GM18507 (cell line): ENCODE measurements around the gene PPBP.
"Not testable (repeated sequence)": the region's sequence is repeated elsewhere in the genome, so short reads cannot be mapped to it uniquely, and the experiment has no call there.

ENCODE experiments used
- DNase-seq: peaks from one replicate; pipeline ENCODE4 v3.0.0; 2011; ENCODE audit warnings: low read depth; ENCODE audit not compliant: insufficient read length; ENCODE audit errors: extremely low spot score
- FAIRE-seq: peaks from 2 replicates; lab custom pipeline; 2011; peaks lifted over from hg19 to GRCh38; lab: Jason Lieb, UNC

Gene PPBP

GRCh38 chr4:73998040-73999011 lies 10.3 kb upstream of the PPBP start, which contains the start of gene CXCL5:
TSS of gene CXCL5 (minus strand) at chr4:73998677. CDS start at chr4:73998581, 96 bp downstream.
- FAIRE-seq (no peak), DNase-seq (no peak)

DNA sequence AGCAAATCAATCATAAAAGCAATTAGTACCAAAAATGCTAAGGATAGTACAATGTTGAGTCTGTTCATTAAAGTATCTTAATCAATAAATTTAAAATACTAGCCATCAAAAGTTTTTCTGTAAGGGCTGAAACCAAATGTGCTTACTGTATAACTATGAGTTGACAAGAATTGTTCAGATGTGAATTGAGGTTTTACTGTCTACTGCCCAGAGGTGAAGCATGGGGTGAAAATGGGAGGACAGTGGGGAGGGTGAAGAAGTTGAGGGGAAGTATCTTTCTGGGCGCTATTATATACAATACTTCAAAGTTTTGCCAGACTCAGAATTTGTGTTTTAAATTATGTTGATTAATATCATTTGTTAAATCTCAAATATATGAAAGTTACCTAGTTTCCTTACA lies 4.1 kb upstream of the PPBP start:
- DNase-seq (no peak), FAIRE-seq (no peak)

DNA sequence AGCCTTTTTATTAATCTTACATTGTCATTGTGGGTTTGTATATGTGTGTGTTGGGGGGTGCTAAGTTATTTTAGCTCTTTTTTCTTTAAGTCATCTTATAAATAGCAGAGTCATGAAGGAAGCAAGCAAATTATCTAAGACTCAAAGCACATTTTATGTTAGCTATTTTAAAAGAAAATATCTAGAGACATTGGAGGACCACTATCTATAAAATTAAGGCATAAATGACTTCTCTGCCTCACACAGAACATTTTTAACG lies 3.7 kb upstream of the PPBP start:
- no peak for DNase-seq
- FAIRE-seq, result no peak

DNA sequence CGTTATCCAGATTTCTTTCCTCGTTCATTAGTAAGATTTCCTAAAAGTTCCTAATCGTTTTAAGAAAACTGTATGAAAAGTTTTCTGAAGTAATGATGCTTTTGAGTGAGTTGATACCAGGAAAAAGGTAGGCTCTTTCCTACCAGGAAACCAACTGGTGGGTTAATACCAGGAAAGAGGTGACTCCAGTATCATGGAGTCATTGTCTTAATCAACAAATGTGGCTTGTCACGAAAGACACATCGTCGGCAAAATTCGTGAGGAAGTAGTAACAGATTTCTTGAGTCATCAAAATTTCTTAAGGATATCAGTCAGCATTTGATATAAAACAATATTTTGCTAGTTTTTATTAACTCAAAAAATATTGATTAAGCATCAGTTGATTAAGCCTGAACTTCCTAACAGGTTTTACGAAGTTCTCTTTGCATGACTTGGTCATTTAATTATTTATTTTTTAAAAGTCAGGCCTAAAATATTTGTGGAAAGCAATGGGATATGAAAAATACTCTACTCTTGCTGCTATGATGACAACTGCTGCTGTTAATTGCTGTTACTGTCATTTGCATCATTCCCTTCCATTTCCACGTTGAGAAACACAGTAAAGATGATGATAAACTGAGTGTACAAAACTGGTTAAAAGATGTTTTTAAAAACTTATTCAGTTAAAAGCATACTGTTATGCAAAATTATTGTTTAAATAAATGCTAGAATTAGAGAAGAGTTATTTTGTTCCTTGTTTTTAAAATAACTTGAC lies 3.2 kb upstream of the PPBP start:
- FAIRE-seq (no peak), DNase-seq (no peak)

- FAIRE-seq (no peak), DNase-seq (no peak)
Observed at GRCh38 chr4:73989928-73990327, 1.9 kb upstream of the PPBP start.

DNA sequence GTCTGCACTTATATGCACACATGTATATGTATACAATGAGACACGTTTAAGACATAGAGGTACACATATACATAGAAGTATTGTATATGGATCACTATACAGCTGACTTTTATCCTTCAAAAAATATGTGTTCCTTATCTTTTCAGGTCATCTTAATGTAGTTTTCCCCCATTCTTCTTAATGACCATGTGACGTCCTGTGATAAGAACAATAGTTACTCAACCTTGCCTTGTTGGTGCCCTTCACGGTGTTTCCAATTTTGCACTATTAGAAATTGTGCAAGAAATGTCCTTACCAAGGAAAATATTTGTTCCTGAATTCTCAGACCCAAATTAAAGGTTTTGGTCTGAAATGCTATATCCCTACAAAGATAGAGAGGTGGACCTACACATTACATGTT lies 1.0 kb upstream of the PPBP start:
- DNase-seq, result no peak

DNA sequence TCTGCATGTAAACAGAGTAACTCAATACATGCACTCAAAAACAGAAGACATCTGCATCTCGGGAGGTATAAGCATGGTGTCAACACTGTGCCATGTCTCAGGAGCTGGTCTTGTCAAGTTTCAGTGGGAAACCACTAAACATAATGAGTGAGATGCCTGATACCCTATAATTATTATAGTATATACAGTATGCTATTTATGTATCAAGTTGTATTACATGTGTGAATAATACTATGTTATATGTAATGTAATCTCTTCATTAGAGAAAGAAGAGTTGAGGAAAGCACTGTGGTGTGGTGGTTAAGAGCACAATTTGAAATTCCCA lies 2.5 kb downstream of the PPBP start:
- FAIRE-seq, result no peak
- no peak for DNase-seq

More for the DNA sequence above, 1.0 kb upstream of the PPBP start:
- FAIRE-seq, result no peak

DNA sequence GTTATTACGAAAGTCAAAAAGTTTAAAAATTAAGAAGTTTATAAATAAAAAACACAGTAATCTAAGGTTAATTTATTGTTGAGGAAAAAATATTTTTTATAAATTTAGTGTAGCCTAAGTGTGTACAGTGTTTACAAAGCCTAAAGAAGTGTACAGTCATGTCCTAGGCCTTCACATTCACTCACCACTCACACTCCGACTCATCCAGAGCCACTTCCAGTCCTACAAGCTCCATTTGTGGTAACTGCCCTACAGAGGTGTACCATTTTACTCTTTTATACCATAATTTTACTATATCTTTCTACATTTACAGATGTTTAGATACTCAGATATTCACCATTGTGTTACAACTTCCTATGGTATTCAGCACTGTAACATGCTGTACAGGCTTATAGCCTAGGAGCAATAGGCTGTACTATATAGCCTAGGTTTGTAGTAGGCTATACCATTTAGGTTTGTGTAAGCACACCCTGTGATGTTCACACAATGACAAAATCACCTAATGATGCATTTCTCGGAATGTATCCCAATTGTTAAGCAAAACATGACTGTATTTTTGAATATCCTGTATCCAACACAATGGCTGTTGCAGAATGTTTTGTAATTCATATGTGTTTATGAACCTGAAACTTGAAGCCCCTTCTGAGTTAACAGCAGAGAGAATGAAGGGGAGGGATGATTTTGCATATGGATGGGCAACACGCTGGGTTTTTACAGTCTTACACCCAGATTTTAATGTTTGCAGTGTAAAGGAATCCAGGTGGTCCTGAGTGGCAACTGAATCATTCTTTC lies 3.1 kb downstream of the PPBP start:
- DNase-seq, result no peak
- no peak for FAIRE-seq

- DNase-seq, FAIRE-seq: not testable (repeated sequence)
Observed at GRCh38 chr4:73981175-73981574, 6.8 kb downstream of the PPBP start.

GRCh38 chr4:73979407-73979957 lies 8.5 kb downstream of the PPBP start:
- DNase-seq (no peak), FAIRE-seq (no peak)

GRCh38 chr4:73978886-73979285 lies 9.1 kb downstream of the PPBP start:
- DNase-seq (no peak), FAIRE-seq (no peak)

DNA sequence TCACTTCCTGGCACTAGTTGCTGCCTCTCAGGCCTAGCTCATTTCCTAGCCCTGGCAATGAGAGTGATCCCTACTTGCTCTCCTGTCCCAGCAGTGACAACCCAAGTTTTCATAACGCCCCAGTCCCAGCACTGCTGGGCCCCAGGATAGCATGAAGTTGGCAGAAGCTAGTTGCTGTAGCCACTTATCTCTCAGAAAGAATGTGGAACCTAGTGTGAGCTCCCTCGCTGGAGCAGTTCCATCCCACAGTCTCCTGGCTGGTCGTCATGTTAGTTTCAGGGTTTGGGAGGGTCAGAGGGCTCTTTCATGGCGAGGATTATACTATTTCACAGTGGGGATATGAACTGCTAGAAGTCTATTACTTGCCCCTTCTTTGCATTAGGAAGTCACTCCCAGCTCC lies 11.3 kb downstream of the PPBP start:
- DNase-seq (no peak), FAIRE-seq (no peak)

DNA sequence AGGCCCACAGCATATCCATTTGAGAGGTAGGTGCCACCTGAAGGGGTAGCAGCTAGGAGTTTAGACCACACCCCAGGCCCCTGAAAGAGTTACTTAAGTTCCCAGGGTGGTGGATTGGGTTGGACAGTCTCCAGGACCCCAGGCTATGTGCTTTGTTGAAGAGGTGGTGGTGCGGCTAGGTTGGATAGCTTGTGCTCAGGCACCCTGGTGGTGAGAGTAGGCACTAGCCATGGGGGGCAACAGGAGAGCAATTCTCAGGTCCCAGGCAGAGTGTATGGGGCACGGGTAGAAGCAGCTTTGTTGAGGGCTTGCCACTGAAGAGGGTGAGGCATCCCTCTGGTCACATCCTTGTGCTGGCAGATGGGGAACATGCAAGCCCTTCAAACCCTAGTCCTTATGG lies 11.8 kb downstream of the PPBP start:
- FAIRE-seq (no peak), DNase-seq (no peak)

DNA sequence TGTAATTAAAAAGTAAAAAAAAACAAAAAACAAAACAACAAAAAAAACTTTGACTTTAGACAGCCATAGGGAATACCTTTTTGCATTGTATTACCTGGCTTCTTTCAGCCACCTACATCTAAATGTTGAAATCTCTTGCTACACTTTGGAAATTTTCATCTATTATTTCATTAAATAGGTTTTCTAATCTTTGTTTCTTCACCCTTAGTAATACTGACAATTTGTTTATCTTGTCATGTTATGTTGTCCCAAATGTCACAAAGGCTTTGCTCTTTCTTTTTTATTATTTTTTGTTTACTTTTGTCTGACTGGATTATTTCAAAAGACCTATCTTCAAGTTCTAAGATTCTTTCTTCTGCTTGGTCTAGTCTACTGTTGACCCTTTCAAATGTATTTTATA lies 13.6 kb downstream of the PPBP start:
- no peak for FAIRE-seq

DNA sequence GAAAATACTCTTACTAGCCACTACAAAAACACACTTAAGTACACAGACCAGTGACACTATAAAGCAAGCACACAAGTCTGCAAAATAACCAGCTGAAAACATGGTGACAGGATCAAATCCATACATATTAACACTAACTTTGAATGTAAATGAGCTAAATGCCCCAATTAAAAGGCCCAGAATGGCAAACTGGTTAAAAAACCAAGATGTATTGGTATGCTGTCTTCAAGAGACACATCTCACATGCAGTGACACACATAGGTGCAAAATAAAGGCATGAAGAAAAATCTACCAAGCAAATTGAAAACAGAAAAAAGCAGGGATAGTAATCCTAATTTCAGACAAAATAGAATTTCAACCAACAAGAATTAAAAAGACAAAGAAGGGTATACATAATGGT lies 17.0 kb downstream of the PPBP start:
- DNase-seq (no peak), FAIRE-seq (no peak)

More for the DNA sequence above, 13.6 kb downstream of the PPBP start:
- no peak for DNase-seq

DNA sequence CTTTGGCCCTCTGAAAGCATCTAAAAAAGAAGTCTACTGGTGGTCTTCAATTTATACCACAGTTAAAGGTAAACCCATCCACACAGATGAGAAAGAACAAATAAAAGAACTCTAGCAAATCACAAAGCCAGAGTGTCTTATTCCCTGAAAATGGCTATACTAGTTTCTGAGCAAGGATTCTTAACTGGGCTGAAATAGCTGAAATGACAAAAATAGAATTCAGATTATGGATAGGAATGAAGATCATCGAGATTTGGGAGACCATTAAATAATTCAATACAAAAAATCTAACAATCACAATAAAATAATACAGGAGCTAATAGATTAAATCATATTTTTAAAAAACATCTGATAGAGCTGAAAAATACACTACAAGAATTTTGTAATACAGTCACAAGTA lies 18.0 kb downstream of the PPBP start:
- no peak for FAIRE-seq

DNA sequence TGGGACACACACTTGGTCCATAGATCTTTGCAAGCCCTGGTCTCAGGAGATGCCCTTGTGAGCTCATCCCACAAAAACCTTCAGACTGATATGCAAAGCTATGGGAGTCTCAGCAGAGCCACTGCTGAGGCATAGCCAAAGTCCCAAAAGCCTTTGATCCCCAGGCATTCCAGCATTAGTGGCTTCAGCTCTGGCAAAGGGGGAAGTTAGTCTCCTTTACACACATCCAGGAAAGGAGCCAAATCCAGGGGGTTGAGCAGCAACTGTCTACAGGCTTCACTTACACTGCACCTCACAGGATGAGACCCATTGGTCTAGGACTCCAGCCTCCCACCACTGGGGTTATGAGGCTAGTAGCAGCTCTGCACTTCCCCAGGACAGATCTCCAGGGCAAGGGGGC lies 20.1 kb downstream of the PPBP start:
- DNase-seq, result no peak
- no peak for FAIRE-seq

More for the DNA sequence above, 18.0 kb downstream of the PPBP start:
- no peak for DNase-seq

- DNase-seq, result no peak
- FAIRE-seq, result no peak
Observed at GRCh38 chr4:73964862-73965611, 23.0 kb downstream of the PPBP start.

DNA sequence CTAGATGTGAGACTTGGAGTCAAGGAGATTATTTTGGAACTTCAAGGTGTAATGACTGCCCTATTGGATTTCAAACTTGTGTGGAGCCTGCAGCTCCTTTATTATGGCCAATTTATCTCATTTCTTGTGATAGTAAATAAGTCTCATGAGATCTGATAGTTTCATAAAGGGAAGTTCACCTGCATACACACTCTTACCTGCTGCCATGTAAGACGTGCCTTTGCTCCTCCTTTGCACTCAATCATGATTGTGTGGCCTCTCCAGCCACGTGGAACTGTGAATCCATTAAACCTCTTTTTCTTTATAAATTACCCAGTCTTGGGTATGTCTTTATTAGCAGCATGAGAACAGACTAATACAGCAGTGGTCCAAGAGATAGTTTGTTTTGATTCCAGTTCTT lies 25.3 kb downstream of the PPBP start:
- FAIRE-seq, result no peak
- DNase-seq, result no peak
